Hematopoietic multipotent progenitor cell treated with erythropoietin and hydrocortisone succinate and interleukin-3 and kit ligand, for 17 days (in vitro differentiated cells): Measurements from ENCODE around the gene C11orf52.
"Not testable (repeated sequence)": the region's sequence is repeated elsewhere in the genome, so short reads cannot be mapped to it uniquely, and the experiment has no call there.

Experiments
- DNase-seq: peaks from one replicate; pipeline ENCODE4 v3.0.0-alpha.2; 2015; ENCODE audit warnings: low spot score

C11orf52 gene

DNA sequence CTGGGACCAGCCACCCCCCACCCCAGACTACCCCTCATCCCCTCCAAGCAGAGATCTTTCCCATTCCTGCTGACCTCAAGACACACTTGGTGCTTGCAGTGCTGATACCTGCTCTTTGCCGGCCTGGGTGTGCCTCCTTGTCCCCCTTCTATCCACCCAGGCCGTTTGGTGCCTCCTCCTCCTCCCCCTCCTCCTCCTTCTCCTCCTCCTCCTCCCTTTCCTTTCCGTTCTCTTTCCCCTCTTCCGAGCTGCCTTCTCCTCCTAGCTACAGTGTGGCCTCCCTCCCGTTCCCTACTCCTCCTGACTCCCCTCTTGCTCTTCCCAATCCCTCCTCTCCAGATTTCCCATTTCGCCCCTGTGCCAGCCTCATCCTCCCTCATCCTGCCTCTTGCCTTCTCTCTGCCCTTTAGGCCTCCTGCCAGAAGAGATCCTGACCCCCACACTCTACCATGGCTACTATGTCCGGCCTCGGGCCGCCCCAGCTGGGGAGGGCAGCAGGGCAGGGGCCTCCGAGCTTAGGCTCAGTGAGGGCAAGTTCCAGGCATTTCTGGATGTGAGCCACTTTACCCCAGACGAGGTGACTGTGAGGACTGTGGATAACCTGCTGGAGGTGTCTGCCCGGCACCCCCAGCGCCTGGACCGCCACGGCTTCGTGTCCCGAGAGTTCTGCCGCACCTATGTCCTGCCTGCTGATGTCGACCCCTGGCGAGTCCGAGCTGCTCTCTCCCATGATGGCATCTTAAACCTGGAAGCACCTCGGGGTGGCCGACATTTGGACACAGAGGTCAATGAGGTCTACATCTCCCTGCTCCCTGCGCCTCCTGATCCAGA is 5.5 kb upstream of the C11orf52 start:
- DNase-seq = no peak

DNA sequence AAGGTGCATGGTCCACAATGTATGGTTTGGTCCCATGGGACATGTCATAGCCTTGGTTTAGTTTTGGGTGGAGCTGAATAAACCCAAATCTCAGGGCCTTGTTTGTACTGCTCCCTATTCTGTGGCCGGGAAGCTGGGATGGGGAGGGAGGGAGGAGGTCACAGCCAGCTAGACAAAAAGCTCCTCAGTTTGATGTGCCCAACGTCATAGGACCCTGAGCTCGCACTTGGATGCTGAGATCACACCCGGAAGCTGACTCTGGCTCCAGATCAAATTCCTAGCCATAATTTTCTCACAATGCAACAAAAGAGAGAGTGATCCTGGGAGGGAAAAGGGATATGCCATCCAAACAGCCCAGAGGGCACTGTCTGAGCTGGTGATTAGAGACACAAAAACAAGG is 4.7 kb upstream of the C11orf52 start:
- no peak for DNase-seq

DNA sequence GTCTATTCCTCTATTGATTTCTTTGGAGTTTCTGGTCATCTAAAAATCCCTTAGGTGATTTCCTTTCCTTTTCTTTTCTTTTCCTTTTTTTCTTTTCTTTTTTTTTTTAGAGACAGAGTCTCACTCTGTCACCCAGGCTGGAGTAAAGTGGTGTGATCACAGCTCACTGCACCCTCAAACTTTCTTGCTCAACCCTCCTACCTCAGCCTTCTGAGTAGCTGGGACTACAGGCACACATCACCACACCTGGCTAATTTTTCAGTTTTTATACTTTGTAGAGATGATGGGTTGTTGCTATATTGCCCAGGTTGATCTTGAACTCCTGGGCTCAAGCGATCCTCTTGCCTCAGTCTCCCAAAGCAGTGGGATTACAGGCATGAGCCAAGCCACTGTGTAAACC is 1.9 kb upstream of the C11orf52 start:
- no peak for DNase-seq

DNA sequence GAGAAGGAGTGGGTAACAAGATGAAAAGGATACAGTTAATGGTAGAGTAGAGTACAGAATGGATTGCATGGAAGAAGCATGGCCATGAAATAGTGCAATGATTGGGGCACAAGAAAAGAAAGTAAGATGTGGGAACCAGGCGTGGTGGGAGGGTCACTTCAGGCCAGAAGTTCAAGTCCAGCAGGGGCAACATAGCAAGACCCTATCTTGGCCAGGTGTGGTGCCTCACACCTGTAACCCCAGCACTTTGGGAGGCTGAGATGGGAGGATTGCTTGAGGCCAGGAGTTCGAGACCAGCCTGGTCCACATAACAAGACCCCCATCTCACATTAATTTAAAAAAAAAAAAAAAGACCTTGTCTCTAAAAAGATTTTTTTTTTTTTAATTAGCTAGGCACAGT is 1.4 kb upstream of the C11orf52 start:
- DNase-seq = no peak

DNA sequence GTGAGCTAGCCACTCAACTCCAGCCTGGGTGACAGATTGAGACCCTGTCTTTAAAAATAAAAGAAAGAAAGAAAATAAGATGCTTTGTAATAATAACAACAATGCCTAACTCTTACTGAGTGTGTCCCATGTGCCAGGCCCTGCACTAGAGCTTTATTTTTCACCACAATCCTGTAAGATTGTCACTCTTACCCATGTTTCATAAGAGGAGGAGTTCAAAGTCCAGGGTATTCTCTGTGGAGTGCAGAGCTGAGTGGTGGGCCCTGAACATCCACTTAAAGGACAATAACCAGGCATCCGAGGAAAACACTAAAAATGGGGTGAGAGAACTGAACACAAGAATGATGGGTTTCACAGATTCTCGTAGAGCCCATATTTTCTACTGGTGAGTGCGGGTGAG is 925 bp upstream of the C11orf52 start:
- DNase-seq = no peak

DNA sequence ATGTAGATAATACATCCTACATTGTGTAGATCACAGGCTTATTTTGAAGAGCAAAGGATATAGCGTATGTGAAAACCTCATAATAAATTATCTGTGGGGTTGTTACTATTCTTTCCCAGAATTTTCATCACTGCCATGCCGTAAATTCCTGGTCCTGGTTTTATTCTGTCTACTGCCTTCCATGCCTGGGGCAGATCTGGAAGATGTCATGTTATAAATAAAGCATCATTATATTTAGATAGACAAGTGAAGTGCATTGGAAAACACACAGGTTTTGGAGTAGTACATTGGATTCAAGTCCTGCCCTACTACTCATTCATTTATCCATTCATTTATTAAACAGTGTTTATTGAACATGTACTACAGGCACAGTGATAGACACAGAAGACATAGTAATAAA is 2.2 kb downstream of the C11orf52 start:
- DNase-seq = no peak

DNA sequence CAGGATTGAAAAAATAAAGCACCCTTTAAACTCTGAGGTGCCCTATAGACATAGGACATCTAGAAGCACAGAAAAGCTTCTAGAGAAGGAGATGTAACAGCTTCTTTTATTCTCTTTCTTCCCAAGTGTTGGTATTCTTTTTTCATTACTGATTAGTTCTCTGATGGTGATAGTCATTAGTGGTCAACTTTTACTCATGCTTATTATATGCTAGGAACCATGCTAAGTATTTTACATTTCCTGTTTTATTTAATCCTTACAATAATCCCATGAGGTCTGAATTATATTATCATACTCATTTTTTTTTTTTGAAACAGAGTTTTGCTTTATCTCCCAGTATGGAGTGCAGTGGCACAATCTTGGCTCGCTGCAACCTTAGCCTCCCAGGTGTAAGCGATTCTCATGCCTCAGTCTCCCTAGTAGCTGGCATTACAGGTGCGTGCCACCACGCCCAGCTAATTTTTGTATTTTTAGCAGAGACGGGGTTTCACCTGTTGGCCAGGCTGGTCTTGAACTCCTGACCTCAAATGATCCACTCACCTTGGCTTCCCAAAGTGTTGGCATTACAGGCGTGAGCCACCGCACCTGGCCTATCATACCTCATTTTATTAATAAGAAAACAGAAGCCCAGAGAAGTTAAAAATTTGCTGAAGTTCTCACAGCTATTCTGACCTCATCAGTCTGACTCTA is 3.0 kb downstream of the C11orf52 start:
- no peak for DNase-seq

DNA sequence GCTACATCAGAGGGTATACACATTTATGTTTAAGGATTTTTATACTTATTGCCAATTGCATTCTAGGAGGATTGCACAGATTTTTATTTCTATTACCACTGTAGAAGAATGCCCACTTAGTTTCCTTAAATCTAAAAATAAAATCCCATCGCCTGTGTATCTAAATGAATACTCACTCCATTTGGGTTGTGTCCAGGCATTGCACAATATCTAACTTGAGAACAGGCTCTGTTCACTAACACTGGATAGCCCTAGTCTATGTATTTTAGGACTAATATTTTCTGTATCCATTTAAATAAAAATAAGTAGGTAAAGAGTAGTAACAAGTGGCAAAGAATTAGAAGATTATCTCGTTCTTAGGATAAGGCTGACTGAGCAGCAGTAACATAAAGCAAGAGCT is 4.1 kb downstream of the C11orf52 start:
- no peak for DNase-seq

DNA sequence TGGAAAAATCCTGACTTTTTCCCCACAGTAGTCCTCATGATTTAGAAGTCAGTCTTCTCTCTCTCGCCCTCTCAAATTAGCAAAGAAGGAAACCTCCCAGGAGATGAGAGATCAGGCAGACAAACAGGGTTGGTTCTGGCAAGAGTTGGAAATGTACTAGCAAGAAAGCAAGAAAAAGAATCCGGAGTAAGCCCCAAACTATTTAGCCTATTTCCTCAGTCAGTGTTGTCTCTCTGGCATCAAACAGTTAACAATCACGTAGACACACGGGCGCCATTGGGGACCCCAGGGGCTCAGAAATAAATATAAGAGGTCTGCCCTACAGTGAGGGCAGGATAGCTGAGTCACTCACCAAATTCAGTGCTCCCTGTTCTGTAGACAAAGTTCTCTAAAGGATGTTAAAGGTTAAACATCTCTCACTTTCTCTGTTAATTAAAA is 4.7 kb downstream of the C11orf52 start:
- no peak for DNase-seq

DNA sequence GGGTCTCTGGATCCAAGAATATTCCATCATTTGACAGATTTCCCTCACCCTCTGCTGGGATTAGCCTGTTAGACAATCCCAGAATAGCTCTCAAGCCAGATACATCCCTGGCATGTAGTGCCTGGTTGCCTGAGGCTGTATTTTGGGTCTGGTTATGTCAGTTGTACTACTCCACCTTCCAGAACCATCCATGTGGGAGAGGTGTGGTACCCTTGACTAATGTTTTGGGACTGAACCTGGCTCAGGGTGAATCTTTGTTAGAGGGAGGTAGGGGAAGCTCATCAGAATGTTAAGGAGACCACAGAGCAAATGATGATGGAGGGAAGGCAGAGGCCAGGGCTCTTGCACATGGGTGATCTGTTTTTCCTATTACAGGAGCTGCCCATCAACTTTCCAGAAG is 5.2 kb downstream of the C11orf52 start:
- no peak for DNase-seq

DNA sequence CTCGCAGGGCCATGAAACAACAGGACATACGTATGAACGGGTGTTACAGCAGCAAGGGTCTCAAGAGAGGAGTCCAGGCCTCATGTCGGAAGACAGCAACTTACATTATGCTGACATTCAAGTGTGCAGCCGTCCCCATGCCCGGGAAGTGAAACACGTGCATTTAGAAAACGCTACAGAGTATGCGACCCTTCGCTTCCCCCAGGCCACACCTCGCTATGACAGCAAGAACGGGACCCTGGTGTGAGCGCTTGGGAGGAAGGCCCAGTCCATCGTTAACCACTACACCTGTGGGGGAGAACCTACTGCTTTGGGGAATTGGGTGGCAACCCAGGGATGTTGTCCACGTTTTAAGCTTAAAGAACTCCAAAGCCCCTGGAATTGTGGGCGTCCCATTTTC is 7.2 kb downstream of the C11orf52 start:
- no peak for DNase-seq

DNA sequence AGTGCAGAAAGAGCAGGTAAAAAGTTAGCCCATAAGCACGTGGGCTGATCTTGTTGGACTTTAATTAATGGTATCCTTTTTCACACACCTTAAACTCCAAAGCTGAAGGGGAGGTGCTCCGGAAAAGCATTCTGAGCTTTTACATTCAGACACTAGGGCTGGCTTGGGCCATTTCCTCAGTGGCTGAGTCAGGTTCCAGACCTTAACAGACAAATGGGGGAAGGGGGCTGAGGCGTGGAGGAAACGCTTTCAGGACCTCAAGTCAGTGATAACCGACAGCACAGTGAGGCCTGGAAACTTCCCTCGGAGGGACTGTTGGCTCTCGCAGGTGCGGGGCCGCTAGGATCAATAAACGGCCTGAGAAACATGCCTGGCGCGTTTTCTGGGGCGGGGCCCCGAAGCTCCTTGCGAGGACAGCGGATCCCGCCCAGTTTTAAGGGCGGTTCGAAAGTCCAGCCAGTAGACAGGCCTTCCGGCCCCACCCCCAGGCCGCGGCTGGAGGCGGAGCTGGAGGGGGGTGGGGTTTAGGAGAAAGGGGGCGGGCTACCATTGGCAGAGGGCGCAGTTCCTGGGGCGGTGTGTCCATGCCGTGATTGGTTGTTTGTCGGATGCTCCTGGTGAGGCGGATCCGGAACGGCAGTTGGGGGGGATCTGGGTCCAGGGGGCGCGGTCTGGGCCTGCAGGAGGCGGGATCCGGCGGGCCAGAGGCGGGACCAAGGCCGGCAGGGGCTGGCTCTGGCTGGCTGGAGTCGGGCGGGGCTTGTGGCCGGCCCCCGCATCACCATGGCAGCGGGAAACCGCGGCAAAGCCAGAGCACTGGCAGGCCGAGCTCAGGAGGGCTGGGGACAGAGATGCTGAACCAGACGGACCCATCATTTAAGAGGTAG is 8.0 kb downstream of the C11orf52 start:
- peak; percentile 95 for DNase-seq

DNA sequence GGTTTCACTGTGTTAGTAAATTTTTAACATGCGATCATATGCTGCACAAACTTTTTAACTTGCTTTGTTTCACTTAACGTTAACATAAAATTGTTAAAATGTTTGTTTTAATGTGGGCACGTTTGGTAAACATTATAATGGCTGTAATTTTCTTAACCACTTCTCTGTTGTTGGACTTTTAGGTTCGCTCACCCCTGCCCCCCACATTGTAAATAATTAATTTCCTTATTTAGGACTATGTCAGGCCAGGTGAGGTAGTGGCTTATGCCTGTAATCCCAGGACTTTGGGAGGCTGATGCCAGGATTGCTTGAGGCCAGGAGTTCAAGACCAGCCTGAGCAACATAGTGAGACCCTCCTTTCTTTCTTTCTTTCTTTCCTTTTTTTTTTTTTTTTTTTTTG is 11.8 kb downstream of the C11orf52 start:
- no peak for DNase-seq

DNA sequence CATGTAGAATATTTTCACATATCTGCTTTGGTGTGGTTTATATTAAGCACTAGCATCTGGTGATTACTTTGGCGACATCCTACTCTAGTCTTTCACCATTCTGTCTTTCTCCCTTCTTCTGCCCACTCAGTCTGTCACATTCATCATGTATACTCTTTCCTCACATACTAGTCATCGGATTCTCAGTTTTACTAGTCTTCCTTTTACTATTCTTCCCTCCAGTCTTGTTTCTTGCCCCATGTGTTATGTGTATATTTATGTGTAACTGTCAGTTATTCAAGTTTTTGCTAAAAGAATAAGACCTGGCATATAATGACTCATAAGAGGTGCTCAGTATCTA is 13.9 kb downstream of the C11orf52 start:
- no peak for DNase-seq

DNA sequence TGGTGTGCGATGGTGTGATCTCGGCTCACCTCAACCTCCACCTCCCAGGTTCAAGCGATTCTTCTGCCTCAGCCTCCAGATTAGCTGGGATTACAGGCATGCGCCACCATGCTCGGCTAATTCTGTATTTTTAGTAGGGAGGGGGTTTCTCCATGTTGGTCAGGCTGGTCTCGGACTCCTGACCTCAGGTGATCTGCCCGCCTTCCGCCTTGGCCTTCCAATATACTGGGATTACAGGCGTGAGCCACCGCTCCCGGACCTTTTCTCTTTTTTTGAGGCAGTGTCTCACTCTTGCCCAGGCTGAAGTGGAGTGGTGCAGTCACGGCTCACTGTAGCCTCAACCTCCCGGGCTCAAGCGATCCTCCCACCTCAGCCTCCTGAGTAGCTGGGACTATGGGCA is 14.5 kb downstream of the C11orf52 start:
- DNase-seq = not testable (repeated sequence)

DNA sequence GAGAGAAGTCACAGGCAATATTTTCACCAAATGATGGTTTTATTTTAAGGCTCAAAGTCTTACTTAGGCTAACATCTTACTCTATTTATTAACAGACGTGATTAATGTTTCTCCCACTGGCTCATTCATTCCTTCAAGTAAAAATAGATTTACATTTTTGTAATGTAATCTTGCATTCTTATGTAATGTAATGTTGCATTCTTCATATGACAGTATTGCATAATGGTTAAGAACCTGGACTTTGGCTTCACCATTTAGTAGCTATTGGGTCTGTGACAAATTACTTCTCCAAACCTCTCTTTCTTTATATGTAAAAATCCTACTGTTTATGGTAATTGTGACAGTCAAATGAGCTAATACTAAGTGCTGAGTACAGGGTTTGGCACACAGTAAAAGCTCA is 15.2 kb downstream of the C11orf52 start:
- no peak for DNase-seq

DNA sequence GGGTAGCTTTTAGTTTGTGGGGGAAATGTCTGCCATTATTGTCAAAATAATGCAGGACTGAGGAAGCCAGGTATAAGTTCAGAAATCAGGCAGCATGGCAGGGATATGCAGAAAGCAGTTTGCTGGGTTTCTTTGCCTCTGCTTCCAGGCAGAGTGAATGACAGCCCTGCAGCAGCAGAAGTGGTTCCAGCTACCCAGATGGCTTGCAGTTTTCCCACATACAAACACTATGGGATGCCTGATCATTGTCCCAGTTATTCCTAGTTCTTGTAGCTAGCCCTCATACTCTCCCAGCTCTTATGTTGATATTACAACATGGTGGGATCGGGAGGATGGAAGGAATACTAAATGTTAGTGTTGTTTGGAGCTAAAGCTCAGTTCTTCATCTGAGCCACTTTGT is 15.6 kb downstream of the C11orf52 start:
- no peak for DNase-seq

DNA sequence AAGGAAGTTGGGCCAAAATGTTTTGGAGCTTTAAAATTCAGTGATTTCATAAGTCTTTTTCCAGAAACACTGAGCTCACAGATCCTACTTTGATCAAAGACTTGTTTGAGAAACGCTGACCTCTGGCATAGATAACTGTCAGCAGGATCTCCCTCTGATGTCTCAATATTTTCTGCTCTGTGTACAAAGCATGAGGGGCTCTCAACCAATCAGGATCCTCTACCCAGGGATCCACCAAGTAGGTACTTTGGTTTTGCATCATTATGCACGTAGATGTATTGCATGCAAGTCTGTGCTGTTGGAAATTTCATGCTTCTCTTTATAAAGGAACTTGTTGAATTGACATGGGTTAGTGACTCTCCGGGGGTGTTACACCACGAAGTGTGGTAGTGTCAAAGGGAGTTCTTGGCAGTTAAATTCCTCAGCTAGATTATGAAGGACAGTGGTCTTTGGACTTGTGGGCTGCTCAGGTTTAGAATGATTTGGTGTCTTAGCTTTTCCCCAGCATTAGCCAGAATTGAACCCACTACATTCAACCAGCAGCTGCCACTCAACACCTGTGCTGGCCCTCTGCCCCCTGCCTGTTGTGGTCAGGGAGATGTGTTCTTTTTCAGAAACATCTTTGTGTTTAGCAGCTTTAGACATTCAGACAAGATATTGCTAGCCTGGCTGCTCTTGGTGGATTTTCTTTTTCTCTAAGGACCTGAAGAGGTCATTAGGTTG is 16.8 kb downstream of the C11orf52 start:
- DNase-seq = no peak

DNA sequence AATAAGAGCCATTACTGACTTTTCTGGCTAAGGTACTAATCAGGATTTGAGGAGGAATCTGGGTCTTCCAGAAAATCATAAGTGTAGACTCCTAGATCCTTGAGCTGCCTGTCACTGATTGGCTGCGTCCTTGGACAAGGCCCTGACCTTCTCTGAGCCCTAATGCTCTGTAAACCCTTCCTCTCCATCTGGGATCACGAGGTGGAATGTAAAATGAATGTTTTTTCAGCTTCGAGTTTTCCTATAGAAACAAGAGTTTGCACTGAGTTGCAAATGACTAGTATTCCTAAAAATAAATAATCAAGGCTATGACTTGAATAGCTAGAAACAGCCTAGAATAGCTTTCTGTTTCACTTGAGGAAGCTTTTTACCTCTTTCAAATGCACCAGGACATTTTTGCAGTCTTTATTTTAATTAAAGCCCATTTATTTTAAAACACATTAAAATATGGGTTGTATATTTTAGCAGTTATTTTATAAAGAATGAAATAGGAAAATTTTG is 17.4 kb downstream of the C11orf52 start:
- no peak for DNase-seq

DNA sequence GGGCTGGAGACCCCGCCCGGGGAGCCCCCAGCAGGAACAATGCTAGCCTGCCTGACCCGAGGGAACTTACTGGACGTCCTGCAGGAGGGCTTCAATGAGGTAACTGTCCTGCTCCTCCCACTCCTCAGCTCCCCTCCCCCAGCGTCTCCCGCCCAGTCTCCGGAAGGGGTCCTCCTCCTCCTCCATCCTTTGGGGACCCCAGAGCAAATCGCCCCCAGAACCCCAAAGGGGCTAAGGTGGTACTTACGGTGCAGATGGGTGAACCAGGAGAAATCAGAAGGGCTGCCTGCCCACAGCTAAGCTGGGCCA is 18.7 kb downstream of the C11orf52 start:
- no peak for DNase-seq

DNA sequence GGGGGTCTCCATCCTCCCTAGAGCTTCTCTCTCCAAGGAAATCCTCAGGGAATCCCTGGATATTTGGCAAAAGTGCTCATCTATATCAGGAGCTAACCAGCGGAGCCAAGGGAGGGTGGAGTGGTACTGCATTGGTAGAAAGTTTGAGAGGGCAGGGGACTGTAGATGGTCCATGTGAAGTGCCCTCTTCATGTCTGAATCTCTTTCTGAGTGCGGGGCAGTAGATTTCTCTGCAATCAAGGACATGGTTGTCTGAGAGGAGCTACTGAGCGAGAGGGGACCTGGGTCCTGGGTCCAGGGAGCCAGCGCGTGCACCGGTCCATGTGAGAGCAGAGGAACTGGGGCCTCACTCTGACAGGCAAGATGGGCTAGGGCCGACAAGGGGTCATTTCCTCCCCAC is 19.1 kb downstream of the C11orf52 start:
- DNase-seq = no peak

DNA sequence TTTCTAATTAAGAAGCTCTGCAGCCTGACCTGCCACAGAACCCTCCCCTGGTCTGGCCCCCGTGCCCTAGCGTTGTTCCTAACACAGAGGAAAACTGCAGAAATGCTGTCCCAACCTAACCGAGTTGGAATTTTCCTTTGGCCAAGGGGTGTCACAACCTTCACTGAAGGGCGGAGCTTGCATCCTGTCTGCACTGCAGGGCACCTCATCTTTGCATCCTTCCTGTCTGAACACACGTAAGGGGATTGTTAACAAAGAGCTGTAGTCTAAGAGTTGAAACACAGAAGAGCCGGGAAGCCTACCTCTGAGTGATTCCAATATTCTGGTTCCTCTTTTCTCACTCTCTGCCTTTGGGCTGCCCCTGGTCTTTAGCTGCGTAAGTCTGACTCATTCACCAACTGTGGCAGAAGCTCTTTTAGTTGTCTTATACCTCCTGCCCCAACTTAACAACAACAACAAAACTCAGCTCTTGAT is 20.0 kb downstream of the C11orf52 start:
- DNase-seq = no peak
